ENCODE measurements around the gene SSR4. TPM values are rescaled to one million over a fixed set of nuclear protein-coding genes. Genes with fewer than 3 reads are reported as not detected.

SSR4 gene
- total RNA-seq, 2 donors from 2014 or later: 150 to 192 TPM

Other genes starting within 250 kb of the SSR4 start
- 10 to 100 TPM; 16.8 to 20.3 TPM for gene CCNQ, start 195.5 kb upstream of the SSR4 start, total RNA-seq
- gene DUSP9, start 147.5 kb upstream of the SSR4 start, total RNA-seq: not detected
- 1 to 10 TPM in 1 of 2 donors, under 1 TPM in 1; 0.50 to 1.2 TPM for gene PNCK, start 120.9 kb upstream of the SSR4 start, total RNA-seq
- 1 to 10 TPM; 1.8 to 2.2 TPM for gene SLC6A8, start 106.7 kb upstream of the SSR4 start, total RNA-seq
- 10 to 100 TPM; 91.5 to 94.1 TPM for gene BCAP31, start 70.3 kb upstream of the SSR4 start, total RNA-seq
- 1 to 10 TPM; 8.0 to 8.3 TPM for gene ABCD1, start 69.8 kb upstream of the SSR4 start, total RNA-seq
- 1 to 10 TPM in 1 of 2 donors, under 1 TPM in 1; 0.77 to 1.7 TPM for gene PLXNB3, start 30.4 kb upstream of the SSR4 start, total RNA-seq
- not detected for gene SRPK3, start 13.6 kb upstream of the SSR4 start, total RNA-seq
- gene IDH3G, start 293 bp upstream of the SSR4 start, total RNA-seq: 10 to 100 TPM; 34.0 to 41.0 TPM
- gene PDZD4, start 35.9 kb downstream of the SSR4 start, total RNA-seq: 1 to 10 TPM in 1 of 2 donors, under 1 TPM in 1; 0.82 to 5.0 TPM
- gene L1CAM, start 91.5 kb downstream of the SSR4 start, total RNA-seq: 1 to 10 TPM; 1.8 to 2.1 TPM
- not detected for gene AVPR2, start 110.0 kb downstream of the SSR4 start, total RNA-seq
- 100 to 1,000 TPM; 147 to 158 TPM for gene ARHGAP4, start 131.6 kb downstream of the SSR4 start, total RNA-seq
- 10 to 100 TPM; 76.7 to 94.1 TPM for gene NAA10, start 140.4 kb downstream of the SSR4 start, total RNA-seq
- 10 to 100 TPM; 11.6 to 13.9 TPM for gene RENBP, start 150.0 kb downstream of the SSR4 start, total RNA-seq
- gene HCFC1, start 177.2 kb downstream of the SSR4 start, total RNA-seq: 10 to 100 TPM; 59.3 to 65.8 TPM
- 1 to 10 TPM; 9.1 to 9.8 TPM for gene TMEM187, start 178.1 kb downstream of the SSR4 start, total RNA-seq
- 100 to 1,000 TPM; 131 to 150 TPM for gene IRAK1, start 225.2 kb downstream of the SSR4 start, total RNA-seq